Activated naive CD4-positive, alpha-beta T cell treated with anti-CD3 and anti-CD28 coated beads, Interleukin-2, amount 50 U/mL, for 16 hours (primary cell): Measurements from ENCODE around the gene HSDL1.

Source experiments
- DNase-seq: peaks from one replicate; pipeline ENCODE4 v3.0.0-alpha.2; 2020

HSDL1 gene

GRCh38 chr16:84175350-84176081, 30.5 kb upstream of the HSDL1 start:
- DNase-seq = peak; percentile 57

DNA sequence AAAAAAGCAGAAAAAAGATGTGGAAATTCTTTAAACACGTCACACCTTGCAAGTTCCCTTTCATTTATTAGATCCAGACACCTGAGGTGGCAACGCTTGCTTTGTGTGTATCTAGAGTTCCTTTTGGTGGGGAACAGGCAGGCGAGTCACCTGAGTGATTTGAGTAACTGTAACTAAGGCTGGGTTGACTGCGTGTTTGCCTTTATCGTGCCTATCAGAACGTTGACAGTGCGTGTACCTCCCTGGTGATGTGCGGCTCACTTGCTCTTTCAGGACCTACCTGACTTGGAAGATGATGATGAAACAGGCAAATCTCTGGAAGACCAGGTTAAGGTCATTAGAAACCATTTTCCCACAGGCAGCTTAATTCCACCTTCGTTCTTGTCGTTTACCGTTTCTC, 29.4 kb upstream of the HSDL1 start:
- DNase-seq = no peak

- no peak for DNase-seq
These were observed 24.9 kb upstream of the HSDL1 start for GRCh38 chr16:84169765-84170310.

GRCh38 chr16:84166796-84167695, 22.1 kb upstream of the HSDL1 start:
- DNase-seq = no peak

GRCh38 chr16:84165746-84166145, 20.8 kb upstream of the HSDL1 start:
- no peak for DNase-seq

DNA sequence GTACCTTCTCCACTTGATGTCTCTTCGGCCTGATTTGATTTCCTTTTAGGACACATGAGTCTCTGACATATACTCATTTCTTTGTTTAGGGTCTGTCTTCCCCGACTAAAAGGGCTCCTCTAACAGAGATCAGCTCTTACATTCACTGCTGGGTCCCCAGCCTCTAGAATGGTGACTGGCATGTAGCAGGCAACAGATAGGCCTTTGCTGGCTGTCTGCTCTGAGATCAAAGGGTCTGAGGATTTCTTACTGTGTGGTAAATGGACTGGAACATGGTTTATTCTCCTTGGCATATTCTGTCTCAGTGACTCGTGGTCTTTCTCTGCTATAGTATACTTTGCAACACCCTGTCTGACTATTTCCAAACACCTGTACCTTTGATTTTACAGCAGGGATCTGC, 16.8 kb upstream of the HSDL1 start:
- no peak for DNase-seq

DNA sequence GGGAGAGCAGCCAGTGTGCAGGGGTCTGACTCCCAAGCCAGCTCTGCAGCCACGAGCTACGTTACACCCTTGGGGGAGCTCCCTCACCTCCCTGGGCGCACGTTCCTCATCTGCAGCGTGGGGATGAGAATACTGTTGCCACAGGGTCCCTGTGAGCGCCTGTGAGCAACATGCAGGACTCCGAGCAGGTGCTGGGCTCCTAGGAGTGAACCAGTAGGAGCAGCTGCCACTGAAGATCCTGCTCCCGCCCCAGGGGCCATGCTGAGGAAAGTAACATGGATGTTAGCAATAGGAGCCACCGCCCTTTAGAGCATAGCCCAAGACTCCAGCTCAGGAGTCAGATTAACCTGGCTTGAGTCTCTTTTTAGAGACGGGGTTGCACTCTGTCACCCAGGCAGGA, 16.1 kb upstream of the HSDL1 start:
- DNase-seq = no peak

DNA sequence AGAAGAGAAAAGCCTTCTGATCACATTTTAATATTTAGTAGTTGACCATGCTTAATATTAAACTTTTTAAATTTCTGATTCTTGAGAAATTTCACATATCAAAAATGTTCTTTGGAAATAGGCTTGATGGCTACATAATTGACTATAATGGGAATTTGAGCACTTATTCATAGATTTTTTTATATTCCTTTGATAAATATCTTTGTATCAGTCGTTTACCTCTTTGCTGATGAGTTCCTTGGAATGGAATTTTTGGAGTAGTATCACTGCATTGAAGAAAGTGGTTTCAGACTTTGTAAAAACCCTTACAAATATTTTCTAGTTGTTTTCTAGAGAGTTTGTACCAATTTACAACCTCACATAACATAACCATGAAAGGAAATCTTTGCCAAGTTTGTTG, 14.8 kb upstream of the HSDL1 start:
- no peak for DNase-seq

DNA sequence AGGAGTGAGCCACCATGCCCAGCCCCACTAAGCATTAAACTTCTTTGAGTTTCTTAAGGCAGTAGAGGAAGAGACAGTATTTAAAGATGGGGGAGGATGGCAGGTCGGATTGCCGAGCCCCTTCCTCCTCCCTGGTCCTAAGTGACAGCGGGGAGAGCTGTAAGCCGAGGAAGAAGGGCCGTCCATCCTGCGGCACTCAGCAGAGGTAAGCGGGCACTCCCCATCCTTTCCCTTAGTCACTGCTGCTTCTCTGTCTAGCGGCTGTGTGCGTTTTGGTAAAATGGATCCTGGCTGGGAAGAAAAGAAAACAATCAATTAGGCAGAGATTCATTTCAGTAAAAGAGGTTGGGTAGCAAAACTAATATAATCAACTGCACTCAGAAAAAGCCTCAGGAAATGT, 14.0 kb upstream of the HSDL1 start:
- DNase-seq = no peak

DNA sequence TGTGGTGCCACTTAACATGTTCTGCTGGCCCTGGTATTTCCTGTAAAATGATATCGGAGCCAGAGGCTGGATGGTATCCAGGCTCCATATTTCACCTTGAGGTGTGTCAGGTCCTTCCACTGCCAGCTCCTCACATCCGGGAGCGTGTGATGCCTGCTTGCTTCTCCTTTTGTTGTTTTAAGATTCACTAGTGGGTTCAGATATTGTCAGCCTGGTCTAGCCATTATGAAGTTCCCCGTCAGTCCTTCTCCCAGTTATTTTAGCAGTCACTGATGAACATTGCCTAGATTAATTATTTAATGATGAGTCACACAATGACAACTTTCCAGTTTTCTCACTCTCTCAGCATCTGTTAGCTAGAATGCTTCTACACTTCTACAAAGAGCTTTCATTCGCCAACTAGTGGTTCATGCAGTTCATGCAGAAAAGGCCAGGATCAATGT, 11.4 kb upstream of the HSDL1 start:
- DNase-seq = no peak

GRCh38 chr16:84155771-84156170, 10.8 kb upstream of the HSDL1 start:
- no peak for DNase-seq

DNA sequence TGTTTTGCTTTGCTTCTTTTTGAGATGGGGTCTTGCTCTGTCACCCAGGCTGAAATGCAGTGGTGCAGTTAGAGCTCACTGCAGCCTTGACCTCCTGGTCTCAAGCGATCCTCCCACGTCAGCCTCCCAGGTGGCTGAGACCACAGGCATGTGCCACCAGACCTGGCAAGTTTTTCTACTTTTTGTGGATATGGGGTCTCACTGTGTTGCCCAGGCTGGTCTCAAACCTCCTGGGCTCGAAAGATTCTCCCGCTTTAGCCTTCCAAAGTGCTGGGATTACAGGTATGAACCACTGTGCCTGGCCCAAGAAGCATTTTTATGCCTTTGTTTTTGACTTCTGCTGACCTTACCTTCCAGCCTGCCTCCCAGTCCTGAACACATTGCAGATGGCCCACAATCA, 10.2 kb upstream of the HSDL1 start:
- DNase-seq = no peak

DNA sequence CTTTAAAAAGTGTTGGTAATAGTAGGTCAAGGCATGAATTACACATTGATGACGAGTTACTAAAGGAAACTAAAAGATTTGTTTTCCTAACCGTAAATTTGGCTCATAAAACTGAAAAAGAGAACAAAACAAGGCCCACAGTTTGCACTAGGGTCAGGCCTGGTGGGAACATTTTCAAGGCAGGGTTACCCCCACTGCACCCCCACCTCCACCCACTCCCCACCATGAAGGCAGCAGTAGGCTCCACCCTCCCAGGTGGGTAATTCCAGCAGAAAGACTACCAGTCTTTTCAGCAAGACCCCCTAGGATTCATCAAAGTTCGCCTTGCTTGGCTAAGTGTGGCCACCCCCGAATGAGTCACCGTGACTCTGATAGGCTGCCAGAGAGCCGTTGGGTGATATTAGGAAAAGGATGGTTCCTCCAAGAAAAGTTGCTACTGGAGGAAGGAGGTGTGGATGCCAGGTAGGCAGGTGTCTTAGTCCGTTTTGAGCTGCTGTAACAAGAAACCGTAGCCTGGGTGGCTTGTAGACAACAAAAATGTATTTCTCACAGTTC, 8.8 kb upstream of the HSDL1 start:
- no peak for DNase-seq

GRCh38 chr16:84150926-84151325, 5.9 kb upstream of the HSDL1 start:
- DNase-seq = no peak

GRCh38 chr16:84144209-84144858, 643 bp downstream of the HSDL1 start:
- DNase-seq = peak; percentile 45

DNA sequence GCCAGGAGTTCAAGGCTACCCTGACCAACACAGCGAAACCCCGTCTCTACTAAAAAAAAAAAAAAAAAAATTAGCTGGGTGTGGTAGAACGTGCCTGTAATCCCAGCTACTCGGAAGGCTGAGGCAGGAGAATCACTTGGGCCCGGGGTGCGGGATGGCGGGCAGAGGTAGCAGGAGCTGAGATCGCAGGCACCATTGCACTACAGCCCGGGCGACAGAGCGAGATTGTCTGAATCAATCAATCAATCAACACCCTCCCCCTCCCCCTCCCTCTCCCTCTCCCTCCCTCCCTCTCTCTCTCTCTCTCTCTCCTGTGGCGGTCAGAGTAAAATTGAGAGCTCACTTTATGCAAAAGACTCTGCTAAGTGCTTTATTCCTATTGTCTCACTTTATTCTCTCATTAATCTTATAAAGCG, 1.2 kb downstream of the HSDL1 start:
- no peak for DNase-seq

DNA sequence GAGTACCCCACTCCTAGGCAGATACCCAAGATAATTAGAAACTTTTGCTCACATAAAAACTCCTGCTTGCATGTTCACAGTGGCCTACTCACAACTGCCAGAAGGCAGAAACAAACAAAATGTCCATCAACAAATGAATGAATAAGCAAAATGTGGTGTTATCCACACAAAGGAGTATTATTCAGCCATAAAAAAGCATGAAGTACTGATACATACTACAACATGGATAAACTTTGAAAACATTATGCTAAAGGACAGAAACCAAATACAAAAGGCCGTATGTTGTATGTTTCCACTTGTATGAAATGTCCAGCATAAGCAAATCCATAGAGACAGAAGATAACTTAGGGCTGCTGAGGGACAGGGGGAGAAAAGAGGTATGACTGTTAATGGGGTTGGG, 1.9 kb downstream of the HSDL1 start:
- DNase-seq = no peak

DNA sequence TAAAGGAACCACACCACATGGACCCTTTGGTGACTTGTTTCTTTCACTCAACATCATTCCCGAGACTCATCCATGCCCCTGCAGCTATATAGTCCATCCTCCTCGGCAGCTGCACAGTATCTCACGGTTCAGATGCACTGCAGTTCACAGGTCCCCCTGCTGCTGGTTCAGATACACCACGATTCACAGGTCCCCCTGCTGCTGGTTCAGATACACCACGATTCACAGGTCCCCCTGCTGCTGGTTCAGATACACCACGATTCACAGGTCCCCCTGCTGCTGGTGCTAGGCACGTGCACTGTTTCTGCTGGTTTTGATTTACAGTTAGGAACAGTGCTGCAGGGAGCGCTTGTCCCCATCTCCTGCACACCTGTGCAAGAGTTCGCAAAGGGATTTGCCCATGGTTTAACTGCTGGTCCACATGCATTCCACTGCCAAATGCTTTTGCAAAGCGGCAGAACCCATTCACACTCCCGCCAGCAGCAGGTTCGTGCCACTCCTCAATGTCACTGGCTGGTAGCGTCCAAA, 3.8 kb downstream of the HSDL1 start:
- no peak for DNase-seq

GRCh38 chr16:84139628-84140258, 5.2 kb downstream of the HSDL1 start:
- no peak for DNase-seq

GRCh38 chr16:84138824-84139627, 6.0 kb downstream of the HSDL1 start:
- no peak for DNase-seq

GRCh38 chr16:84138500-84138823, 6.5 kb downstream of the HSDL1 start:
- DNase-seq = no peak
